ENCODE results near the gene KANSL2.

The KANSL2 gene

GRCh38 chr12:48613321-48613720 is 68.7 kb downstream of the KANSL2 start:
- peaks cover 17 to 27% of the 10 kb centered on the region in 2 donors for H3K9me3 Mint-ChIP-seq
- no peak overlapping the region for H3K27ac Mint-ChIP-seq
- H3K4me3 Mint-ChIP-seq = no peak overlapping the region
- no peaks in the 10 kb centered on the region for H3K36me3 Mint-ChIP-seq
- H3K4me1 Mint-ChIP-seq = no peaks in the 10 kb centered on the region
- no peak for DNase-seq
- no peak for ATAC-seq (replicated peaks)
- peaks cover 39 to 46% of the 10 kb centered on the region in 2 donors for H3K27me3 Mint-ChIP-seq
